ENCODE measurements around the gene PTCH1. TPM values are rescaled to one million over a fixed set of nuclear protein-coding genes. Genes with fewer than 3 reads are reported as not detected.

The PTCH1 gene
- total and polyA plus RNA-seq, 2 experiments from 2014 or later, result 7.3 to 13.9 TPM

DNA sequence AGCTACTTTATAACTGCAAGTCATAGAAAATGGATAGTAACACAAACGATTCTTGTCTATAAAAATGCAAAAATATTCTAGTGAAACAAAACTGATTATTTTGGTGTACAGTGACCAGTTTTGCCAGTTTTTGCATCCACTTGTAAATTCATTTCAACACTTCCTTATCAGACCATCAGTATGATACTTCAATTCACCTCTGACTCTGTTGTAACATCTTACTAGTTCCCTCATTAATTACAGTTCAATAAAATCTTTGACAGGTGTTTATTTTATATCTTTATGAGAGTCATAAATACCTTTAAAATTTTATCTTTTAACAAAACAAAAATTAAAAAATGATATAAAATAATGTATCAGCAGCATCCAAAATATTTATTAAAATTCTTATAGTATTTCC is 13.1 kb upstream of the PTCH1 start:
- no peaks in the 10 kb centered on the region for H3K9me3 ChIP-seq (ENCODE audit: low read depth)
- H3K36me3 ChIP-seq, result no peaks in the 10 kb centered on the region
- H3K27ac ChIP-seq, result no peak overlapping the region
- H3K4me3 ChIP-seq, result no peak overlapping the region
- no peak for TF ChIP-seq CTCF (IDR thresholded peaks at IDR 0.05; ENCODE audit: low read depth, low read length)
- no peaks in the 10 kb centered on the region for H3K4me1 ChIP-seq (ENCODE audit: low read depth)
- no peak for DNase-seq (ENCODE audit: low read depth in 1 of 2, low spot score in 1 of 2)
- H3K27me3 ChIP-seq, result no peaks in the 10 kb centered on the region

DNA sequence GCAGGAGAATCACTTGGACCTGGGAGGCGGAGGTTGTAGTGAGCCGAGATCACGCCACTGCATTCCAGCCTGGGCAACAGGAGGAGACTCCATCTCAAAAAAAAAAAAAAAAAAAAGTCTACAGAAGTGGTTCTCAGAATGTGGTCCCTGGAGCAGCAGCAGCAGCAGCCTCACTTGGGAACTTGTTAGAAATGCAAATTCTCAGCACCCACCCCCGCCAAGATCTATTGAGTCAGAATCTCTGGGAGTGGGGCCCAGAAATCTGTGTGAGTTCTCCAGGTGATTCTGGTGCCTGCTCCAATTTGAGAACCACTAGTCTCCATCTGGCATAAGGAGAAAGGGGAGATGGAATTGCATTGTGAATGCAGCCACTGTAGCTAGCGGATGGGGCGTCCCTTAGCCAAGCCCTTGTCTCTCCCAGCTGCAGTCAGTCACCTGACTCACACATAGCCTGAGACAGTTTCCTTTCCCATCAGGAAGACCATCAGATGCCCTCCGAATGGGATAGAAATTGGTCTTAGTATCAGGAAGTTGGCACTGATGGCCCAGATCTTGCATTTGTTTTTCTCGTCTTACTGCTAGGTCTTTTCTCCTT is 12.2 kb upstream of the PTCH1 start:
- H3K4me3 ChIP-seq, result no peak overlapping the region
- no peaks in the 10 kb centered on the region for H3K4me1 ChIP-seq (ENCODE audit: low read depth)
- no peaks in the 10 kb centered on the region for H3K36me3 ChIP-seq
- H3K27me3 ChIP-seq, result no peaks in the 10 kb centered on the region
- no peak for DNase-seq (ENCODE audit: low read depth in 1 of 2, low spot score in 1 of 2)
- TF ChIP-seq CTCF (IDR thresholded peaks at IDR 0.05; ENCODE audit: low read depth, low read length), result no peak
- no peaks in the 10 kb centered on the region for H3K9me3 ChIP-seq (ENCODE audit: low read depth)
- H3K27ac ChIP-seq, result no peak overlapping the region

GRCh38 chr9:95522871-95523370 is 6.2 kb upstream of the PTCH1 start:
- no peak for DNase-seq (ENCODE audit: low read depth in 1 of 2, low spot score in 1 of 2)
- Histone ChIP-seq H3K4me1 (ENCODE audit: low read depth) (no peaks in the 10 kb centered on the region), H3K27ac (no peak overlapping the region), H3K9me3 (ENCODE audit: low read depth) (no peaks in the 10 kb centered on the region), H3K27me3 (peaks cover 8% of the 10 kb centered on the region), H3K36me3 (no peaks in the 10 kb centered on the region), H3K4me3 (no peak overlapping the region)
- no peak for TF ChIP-seq CTCF (IDR thresholded peaks at IDR 0.05; ENCODE audit: low read depth, low read length)

DNA sequence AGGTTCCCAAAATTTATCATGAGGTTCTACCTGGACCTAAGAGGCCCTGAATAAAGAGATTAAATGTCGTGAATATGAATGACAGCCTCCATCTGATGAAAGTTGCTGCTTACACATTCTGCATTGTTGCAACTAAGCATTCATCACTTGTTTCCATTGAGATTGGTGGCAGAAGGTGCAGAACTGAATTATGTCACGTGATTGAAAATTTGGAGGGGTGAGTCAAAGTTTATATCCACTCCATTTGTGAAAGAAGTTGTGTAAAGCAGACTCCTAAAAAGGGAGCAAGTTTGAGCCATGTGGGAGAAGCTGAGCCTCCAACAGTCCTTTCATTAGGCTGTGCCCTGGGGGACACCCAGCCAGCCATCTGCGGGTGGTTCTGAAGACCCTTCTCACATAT is 4.9 kb upstream of the PTCH1 start:
- H3K9me3 ChIP-seq (ENCODE audit: low read depth), result no peaks in the 10 kb centered on the region
- no peak overlapping the region for H3K4me3 ChIP-seq
- peaks cover 18% of the 10 kb centered on the region for H3K27me3 ChIP-seq
- H3K27ac ChIP-seq, result no peak overlapping the region
- no peaks in the 10 kb centered on the region for H3K4me1 ChIP-seq (ENCODE audit: low read depth)
- TF ChIP-seq CTCF (IDR thresholded peaks at IDR 0.05; ENCODE audit: low read depth, low read length), result no peak
- no peaks in the 10 kb centered on the region for H3K36me3 ChIP-seq
- DNase-seq (ENCODE audit: low read depth in 1 of 2, low spot score in 1 of 2), result no peak

- DNase-seq (ENCODE audit: low read depth in 1 of 2, low spot score in 1 of 2), result no peak
- peaks cover 2% of the 10 kb centered on the region for H3K4me1 ChIP-seq (ENCODE audit: low read depth)
- no peak overlapping the region for H3K27ac ChIP-seq
- peak overlapping the region; percentile 84 for H3K4me3 ChIP-seq
- TF ChIP-seq CTCF (IDR thresholded peaks at IDR 0.05; ENCODE audit: low read depth, low read length), result no peak
- H3K9me3 ChIP-seq (ENCODE audit: low read depth), result no peaks in the 10 kb centered on the region
- H3K27me3 ChIP-seq, result peaks cover 41% of the 10 kb centered on the region
- H3K36me3 ChIP-seq, result no peaks in the 10 kb centered on the region
Measured at GRCh38 chr9:95517559-95518425, 1.0 kb upstream of the PTCH1 start.
